ENCODE data around the gene NISCH. TPM values are rescaled to one million over a fixed set of nuclear protein-coding genes. Genes with fewer than 3 reads are reported as not detected.

Gene NISCH
- total and polyA plus RNA-seq, 2 donors = 27.6 to 62.3 TPM

DNA sequence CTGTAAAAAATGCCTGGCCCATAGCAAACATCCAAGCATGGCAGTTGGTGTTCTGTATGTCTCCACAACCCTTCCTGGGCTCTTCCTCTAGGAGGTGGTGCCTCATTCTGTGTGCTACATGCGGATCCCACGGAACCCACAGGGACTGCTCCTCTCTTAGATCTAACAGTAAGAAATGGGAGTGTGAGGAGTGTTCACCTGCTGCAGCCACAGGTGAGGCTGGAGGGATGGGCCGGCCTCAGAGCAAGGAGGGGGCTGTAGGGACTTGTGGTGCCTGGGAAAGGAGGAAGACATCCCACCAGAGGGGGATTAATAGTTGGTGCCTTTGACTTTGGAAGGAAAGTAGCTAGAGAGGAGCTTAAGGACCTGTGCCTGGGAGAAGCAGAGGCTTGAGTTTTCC, 32.7 kb upstream of the NISCH start:
- Histone ChIP-seq H3K4me1 (ENCODE audit: control insufficient read depth in 2 of 2, insufficient read depth in 2 of 2, low read length in 2 of 2) (peaks cover 0 to 12% of the 10 kb centered on the region in 2 donors), H3K4me3 (ENCODE audit: low read length in 2 of 2) (no peak overlapping the region), H3K9me3 (ENCODE audit: control insufficient read depth in 2 of 2, insufficient read depth in 1 of 2, low read length in 1 of 2) (no peaks in the 10 kb centered on the region), H3K27ac (ENCODE audit: low read depth in 1 of 2, low read length in 1 of 2) (no peak overlapping the region), H3K27me3 (ENCODE audit: control insufficient read depth in 2 of 2, insufficient read depth in 1 of 2, low read length in 1 of 2) (no peaks in the 10 kb centered on the region), H3K36me3 (ENCODE audit: control insufficient read depth in 2 of 2, insufficient read depth in 2 of 2, low read length in 1 of 2) (no peaks in the 10 kb centered on the region)
- no peak for DNase-seq (ENCODE audit: low read depth in 6 of 9, low spot score in 9 of 9)
- WGBS = 97% methylated on average over 3 of the region's 3 CpGs

DNA sequence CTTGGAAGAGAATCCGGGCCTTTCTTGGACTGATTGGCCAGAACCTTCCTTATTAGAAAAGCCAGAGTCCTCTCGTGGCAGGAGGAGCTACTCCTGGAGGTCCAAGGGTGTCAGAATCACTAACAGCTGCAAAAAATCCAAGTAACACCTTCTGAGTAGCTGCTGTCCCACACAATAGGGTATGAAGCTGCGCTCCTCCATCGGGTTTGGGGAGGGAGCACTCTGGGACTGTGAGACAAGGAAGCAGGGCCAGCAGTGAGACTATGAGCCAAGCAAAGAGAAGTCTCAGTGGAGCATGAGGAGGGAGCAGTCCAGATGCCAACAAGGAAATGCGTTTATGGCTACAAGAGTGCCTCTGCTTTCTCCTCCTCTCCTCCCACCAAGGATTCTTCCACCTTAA, 32.2 kb upstream of the NISCH start:
- DNase-seq (ENCODE audit: low read depth in 6 of 9, low spot score in 9 of 9) = no peak
- WGBS = 90% methylated on average over 5 of the region's 5 CpGs

DNA sequence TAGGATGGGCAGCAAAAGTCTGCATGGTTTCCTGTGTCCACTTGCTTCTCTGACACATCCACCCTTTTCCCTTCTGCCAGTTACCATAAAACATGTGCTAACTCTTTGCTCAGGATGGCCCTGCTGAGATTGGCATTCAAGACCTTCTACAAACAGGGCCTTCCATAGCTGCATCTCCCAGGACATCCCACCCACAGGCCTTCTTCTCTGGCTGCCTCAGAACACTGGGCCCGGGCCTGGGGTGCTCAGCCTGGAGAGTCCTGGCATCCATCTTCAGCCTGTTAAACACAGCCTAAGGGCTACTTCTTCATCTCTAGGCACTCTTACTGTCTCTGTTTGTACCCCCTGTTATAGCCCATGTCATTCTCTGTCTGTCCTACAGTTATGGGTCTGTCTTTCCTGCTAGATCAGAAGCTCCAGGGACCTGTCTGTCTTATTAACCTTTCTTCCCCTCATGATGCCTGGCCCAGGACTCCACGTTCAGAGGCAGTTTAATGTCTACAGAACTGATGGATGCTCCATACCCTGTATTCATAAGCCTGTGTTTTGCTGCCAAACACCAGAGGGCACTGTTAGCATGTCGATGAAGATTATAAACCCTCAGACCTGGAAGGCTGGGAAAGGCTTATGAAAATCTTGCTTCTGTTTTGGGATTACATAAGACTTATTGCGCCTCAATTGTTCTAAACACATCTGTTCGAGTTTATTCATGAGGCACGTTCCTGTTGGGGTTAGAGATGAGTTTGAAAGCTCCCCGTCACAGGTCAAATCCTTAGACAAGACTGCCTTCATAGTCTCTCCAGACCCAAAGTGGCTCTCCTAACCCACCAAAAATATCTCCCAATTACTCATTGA, 27.0 kb upstream of the NISCH start:
- Histone ChIP-seq H3K27ac (ENCODE audit: low read depth in 1 of 2, low read length in 1 of 2) (no peak overlapping the region), H3K4me3 (ENCODE audit: low read length in 2 of 2) (no peak overlapping the region), H3K27me3 (ENCODE audit: control insufficient read depth in 2 of 2, insufficient read depth in 1 of 2, low read length in 1 of 2) (no peaks in the 10 kb centered on the region), H3K9me3 (ENCODE audit: control insufficient read depth in 2 of 2, insufficient read depth in 1 of 2, low read length in 1 of 2) (no peaks in the 10 kb centered on the region), H3K36me3 (ENCODE audit: control insufficient read depth in 2 of 2, insufficient read depth in 2 of 2, low read length in 1 of 2) (no peaks in the 10 kb centered on the region), H3K4me1 (ENCODE audit: control insufficient read depth in 2 of 2, insufficient read depth in 2 of 2, low read length in 2 of 2) (no peaks in the 10 kb centered on the region)
- WGBS = 35% methylated on average over 7 of the region's 7 CpGs
- DNase-seq (ENCODE audit: low read depth in 6 of 9, low spot score in 9 of 9) = peak in 3 of 9 donors; percentile 35 to 57 (median 50)

More for the DNA sequence above, 32.2 kb upstream of the NISCH start:
- H3K27me3 ChIP-seq (ENCODE audit: control insufficient read depth in 2 of 2, insufficient read depth in 1 of 2, low read length in 1 of 2) = no peaks in the 10 kb centered on the region
- H3K4me1 ChIP-seq (ENCODE audit: control insufficient read depth in 2 of 2, insufficient read depth in 2 of 2, low read length in 2 of 2) = peaks cover 0 to 12% of the 10 kb centered on the region in 2 donors
- no peak overlapping the region for H3K27ac ChIP-seq (ENCODE audit: low read depth in 1 of 2, low read length in 1 of 2)
- H3K4me3 ChIP-seq (ENCODE audit: low read length in 2 of 2) = no peak overlapping the region
- no peaks in the 10 kb centered on the region for H3K9me3 ChIP-seq (ENCODE audit: control insufficient read depth in 2 of 2, insufficient read depth in 1 of 2, low read length in 1 of 2)
- no peaks in the 10 kb centered on the region for H3K36me3 ChIP-seq (ENCODE audit: control insufficient read depth in 2 of 2, insufficient read depth in 2 of 2, low read length in 1 of 2)

DNA sequence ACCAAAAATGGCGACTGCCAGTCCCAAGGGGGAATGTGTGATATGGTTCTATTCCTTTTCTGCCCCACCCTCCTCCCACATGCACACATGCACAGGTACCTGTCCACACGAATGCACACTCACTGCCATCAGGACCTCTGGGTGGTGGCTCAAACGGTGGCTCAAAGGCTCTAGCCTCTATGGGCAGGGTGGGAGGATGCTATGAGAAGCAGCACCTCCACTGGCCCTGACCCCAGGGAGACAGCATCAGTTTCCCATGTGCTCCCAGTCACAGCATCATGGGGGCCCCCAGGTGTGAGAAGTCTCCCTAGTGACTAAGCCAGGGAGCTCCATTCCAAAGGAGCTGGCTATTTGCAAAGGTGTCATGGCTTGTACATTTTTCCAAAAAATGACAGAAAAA, 26.4 kb upstream of the NISCH start:
- no peaks in the 10 kb centered on the region for H3K27me3 ChIP-seq (ENCODE audit: control insufficient read depth in 2 of 2, insufficient read depth in 1 of 2, low read length in 1 of 2)
- DNase-seq (ENCODE audit: low read depth in 6 of 9, low spot score in 9 of 9) = no peak
- H3K27ac ChIP-seq (ENCODE audit: low read depth in 1 of 2, low read length in 1 of 2) = no peak overlapping the region
- no peaks in the 10 kb centered on the region for H3K9me3 ChIP-seq (ENCODE audit: control insufficient read depth in 2 of 2, insufficient read depth in 1 of 2, low read length in 1 of 2)
- no peaks in the 10 kb centered on the region for H3K4me1 ChIP-seq (ENCODE audit: control insufficient read depth in 2 of 2, insufficient read depth in 2 of 2, low read length in 2 of 2)
- WGBS = 58% methylated on average over 3 of the region's 3 CpGs
- H3K36me3 ChIP-seq (ENCODE audit: control insufficient read depth in 2 of 2, insufficient read depth in 2 of 2, low read length in 1 of 2) = no peaks in the 10 kb centered on the region
- H3K4me3 ChIP-seq (ENCODE audit: low read length in 2 of 2) = no peak overlapping the region

DNA sequence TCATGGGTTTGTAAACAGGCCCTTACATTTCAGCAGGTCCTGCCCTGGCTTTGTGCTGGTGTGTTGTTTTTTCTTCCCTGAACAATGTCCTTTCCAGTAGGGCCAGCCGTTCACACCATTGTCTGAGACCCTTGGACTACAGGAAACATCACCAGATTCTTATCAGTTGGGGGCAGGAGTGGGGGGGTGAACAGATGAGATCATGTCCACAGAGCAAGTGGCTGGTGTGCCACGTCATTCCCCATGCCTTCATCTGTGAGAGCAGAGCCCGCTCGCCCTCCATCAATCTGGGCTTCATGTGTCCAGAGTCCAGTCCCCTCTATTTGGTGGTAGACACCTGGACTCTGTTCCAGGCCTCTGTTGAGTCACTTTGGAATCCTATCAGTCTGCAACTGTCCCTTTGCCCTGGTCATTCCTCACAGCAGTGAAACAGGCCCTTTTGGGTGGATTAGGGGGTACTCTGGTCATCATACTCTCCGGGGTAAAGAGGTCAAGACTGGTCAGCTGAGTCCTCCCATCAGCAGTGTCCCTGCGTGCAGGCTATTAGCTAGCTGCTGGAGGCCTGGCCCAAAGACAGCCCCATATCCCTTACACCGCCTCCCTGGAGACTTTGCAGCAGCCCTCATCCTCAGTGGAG, 25.5 kb upstream of the NISCH start:
- DNase-seq (ENCODE audit: low read depth in 6 of 9, low spot score in 9 of 9) = no peak
- H3K36me3 ChIP-seq (ENCODE audit: control insufficient read depth in 2 of 2, insufficient read depth in 2 of 2, low read length in 1 of 2) = no peaks in the 10 kb centered on the region
- H3K4me3 ChIP-seq (ENCODE audit: low read length in 2 of 2) = no peak overlapping the region
- no peaks in the 10 kb centered on the region for H3K9me3 ChIP-seq (ENCODE audit: control insufficient read depth in 2 of 2, insufficient read depth in 1 of 2, low read length in 1 of 2)
- H3K4me1 ChIP-seq (ENCODE audit: control insufficient read depth in 2 of 2, insufficient read depth in 2 of 2, low read length in 2 of 2) = no peaks in the 10 kb centered on the region
- no peaks in the 10 kb centered on the region for H3K27me3 ChIP-seq (ENCODE audit: control insufficient read depth in 2 of 2, insufficient read depth in 1 of 2, low read length in 1 of 2)
- 91% methylated on average over 7 of the region's 7 CpGs for whole genome bisulfite sequencing
- no peak overlapping the region for H3K27ac ChIP-seq (ENCODE audit: low read depth in 1 of 2, low read length in 1 of 2)

DNA sequence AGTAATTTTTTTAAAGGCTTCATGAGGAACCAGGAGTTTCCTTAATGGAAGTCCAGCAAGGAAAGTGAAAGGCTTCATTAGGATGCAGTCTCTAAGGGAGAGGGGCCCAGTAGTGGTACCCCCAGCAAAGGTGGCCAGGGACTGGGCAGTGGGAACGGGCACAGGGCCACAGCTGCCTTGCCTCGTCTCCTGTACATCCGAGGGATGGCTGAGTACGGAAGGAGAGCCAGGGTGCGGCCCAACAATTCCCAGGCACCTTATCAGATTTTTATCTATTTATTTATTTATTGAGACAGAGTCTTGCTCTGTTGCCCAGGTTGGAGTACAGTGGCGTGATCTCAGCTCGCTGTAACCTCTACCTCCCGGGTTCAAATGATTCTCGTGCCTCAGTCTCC, 25.0 kb upstream of the NISCH start:
- no peaks in the 10 kb centered on the region for H3K27me3 ChIP-seq (ENCODE audit: control insufficient read depth in 2 of 2, insufficient read depth in 1 of 2, low read length in 1 of 2)
- no peak overlapping the region for H3K27ac ChIP-seq (ENCODE audit: low read depth in 1 of 2, low read length in 1 of 2)
- H3K9me3 ChIP-seq (ENCODE audit: control insufficient read depth in 2 of 2, insufficient read depth in 1 of 2, low read length in 1 of 2) = no peaks in the 10 kb centered on the region
- no peak for DNase-seq (ENCODE audit: low read depth in 6 of 9, low spot score in 9 of 9)
- no peaks in the 10 kb centered on the region for H3K4me1 ChIP-seq (ENCODE audit: control insufficient read depth in 2 of 2, insufficient read depth in 2 of 2, low read length in 2 of 2)
- H3K4me3 ChIP-seq (ENCODE audit: low read length in 2 of 2) = no peak overlapping the region
- H3K36me3 ChIP-seq (ENCODE audit: control insufficient read depth in 2 of 2, insufficient read depth in 2 of 2, low read length in 1 of 2) = no peaks in the 10 kb centered on the region
- 95% methylated on average over 9 of the region's 9 CpGs for WGBS

DNA sequence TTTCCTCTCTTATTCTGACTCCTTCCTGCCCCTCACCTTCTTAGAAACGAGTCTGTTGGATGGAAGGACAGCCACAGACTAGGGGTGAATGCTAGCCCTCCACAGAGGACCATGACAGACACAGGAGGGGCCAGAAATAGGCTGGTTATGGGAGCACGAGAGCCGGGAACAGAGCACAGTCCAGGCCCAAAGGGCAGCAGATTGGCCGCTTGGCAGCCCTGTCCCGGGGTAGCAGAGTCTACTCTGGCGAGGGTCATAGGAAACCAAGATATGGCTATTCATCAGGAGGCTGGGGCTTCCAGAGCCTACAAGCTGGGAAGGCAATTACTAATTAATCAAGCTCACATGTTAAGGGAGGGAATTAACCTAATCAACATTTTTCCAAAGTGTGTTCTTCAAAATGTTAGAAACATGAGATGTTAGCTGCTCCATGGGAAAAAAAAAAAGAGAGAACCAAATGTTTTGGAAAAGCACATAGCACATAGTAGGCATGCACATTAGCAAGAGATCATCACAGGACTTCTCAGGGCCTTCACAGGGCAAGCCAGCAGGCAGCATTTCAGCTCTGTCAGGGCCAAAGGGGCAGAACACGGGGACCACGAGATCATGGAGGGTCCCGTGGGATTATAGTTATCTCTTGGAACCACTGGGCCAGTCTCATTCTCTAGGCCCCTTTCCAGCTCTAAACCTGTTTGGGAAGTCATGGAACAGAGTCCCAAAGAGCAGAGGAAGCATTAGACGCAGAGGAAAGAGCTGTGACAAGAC, 23.8 kb upstream of the NISCH start:
- 88% methylated on average over 10 of the region's 10 CpGs for WGBS

DNA sequence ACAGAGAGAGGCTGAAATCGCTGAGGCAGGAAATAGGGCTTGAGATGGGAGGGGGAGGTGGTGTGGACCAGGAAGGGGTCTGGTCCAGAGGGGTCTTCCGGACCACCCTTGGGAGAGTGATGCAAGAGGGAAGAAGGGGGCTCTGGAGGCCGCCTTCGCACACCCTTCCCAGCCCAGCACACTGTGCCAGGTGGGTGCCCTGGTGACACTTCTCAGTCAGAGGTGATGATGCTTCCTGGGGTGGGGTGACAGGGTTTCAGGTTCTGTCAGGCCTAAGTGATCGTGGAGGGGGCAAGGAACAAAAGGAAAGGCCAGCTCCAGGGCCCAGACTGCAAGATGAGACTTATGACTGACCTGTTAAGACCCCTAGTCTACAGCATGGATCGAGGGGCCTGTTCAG, 23.2 kb upstream of the NISCH start:
- WGBS = 92% methylated on average over 6 of the region's 6 CpGs
- DNase-seq (ENCODE audit: low read depth in 6 of 9, low spot score in 9 of 9) = no peak
- Histone ChIP-seq H3K4me3 (ENCODE audit: low read length in 2 of 2) (no peak overlapping the region), H3K36me3 (ENCODE audit: control insufficient read depth in 2 of 2, insufficient read depth in 2 of 2, low read length in 1 of 2) (no peaks in the 10 kb centered on the region), H3K27me3 (ENCODE audit: control insufficient read depth in 2 of 2, insufficient read depth in 1 of 2, low read length in 1 of 2) (no peaks in the 10 kb centered on the region), H3K4me1 (ENCODE audit: control insufficient read depth in 2 of 2, insufficient read depth in 2 of 2, low read length in 2 of 2) (no peaks in the 10 kb centered on the region), H3K9me3 (ENCODE audit: control insufficient read depth in 2 of 2, insufficient read depth in 1 of 2, low read length in 1 of 2) (no peaks in the 10 kb centered on the region), H3K27ac (ENCODE audit: low read depth in 1 of 2, low read length in 1 of 2) (no peak overlapping the region)

More for the DNA sequence above, 23.8 kb upstream of the NISCH start:
- Histone ChIP-seq H3K36me3 (ENCODE audit: control insufficient read depth in 2 of 2, insufficient read depth in 2 of 2, low read length in 1 of 2) (no peaks in the 10 kb centered on the region), H3K9me3 (ENCODE audit: control insufficient read depth in 2 of 2, insufficient read depth in 1 of 2, low read length in 1 of 2) (no peaks in the 10 kb centered on the region), H3K27ac (ENCODE audit: low read depth in 1 of 2, low read length in 1 of 2) (no peak overlapping the region), H3K4me1 (ENCODE audit: control insufficient read depth in 2 of 2, insufficient read depth in 2 of 2, low read length in 2 of 2) (no peaks in the 10 kb centered on the region), H3K27me3 (ENCODE audit: control insufficient read depth in 2 of 2, insufficient read depth in 1 of 2, low read length in 1 of 2) (no peaks in the 10 kb centered on the region), H3K4me3 (ENCODE audit: low read length in 2 of 2) (no peak overlapping the region)
- DNase-seq (ENCODE audit: low read depth in 6 of 9, low spot score in 9 of 9) = no peak

DNA sequence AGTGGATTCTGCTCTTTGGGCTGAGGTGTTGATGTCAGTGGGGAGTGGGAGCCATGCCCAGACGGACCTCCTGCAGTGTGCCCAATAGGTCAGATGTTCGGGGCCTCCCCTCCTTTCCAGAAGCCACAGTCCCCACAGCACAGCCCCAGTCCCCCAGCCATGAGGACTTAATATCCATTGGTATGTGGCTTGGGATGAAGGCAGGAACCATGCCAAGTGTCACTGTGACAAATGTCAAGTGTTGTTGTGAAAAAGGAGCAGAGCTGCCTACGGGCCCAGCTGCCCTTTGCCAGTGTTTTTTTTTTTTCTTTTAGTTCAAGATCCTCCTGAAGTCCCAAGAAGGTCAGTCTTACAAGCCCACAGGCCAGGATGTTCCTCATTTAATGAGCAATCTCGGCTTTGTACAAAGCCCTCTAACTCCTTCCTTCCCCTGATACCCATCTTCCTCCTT, 22.7 kb upstream of the NISCH start:
- H3K27me3 ChIP-seq (ENCODE audit: control insufficient read depth in 2 of 2, insufficient read depth in 1 of 2, low read length in 1 of 2) = no peaks in the 10 kb centered on the region
- H3K36me3 ChIP-seq (ENCODE audit: control insufficient read depth in 2 of 2, insufficient read depth in 2 of 2, low read length in 1 of 2) = no peaks in the 10 kb centered on the region
- no peaks in the 10 kb centered on the region for H3K4me1 ChIP-seq (ENCODE audit: control insufficient read depth in 2 of 2, insufficient read depth in 2 of 2, low read length in 2 of 2)
- no peak overlapping the region for H3K4me3 ChIP-seq (ENCODE audit: low read length in 2 of 2)
- WGBS = 74% methylated on average over 4 of the region's 4 CpGs
- no peak for DNase-seq (ENCODE audit: low read depth in 6 of 9, low spot score in 9 of 9)
- H3K9me3 ChIP-seq (ENCODE audit: control insufficient read depth in 2 of 2, insufficient read depth in 1 of 2, low read length in 1 of 2) = no peaks in the 10 kb centered on the region
- H3K27ac ChIP-seq (ENCODE audit: low read depth in 1 of 2, low read length in 1 of 2) = no peak overlapping the region

All from thymus (tissue), 11 donors.